Mammary epithelial cell (primary cell): Measurements from ENCODE around the gene OR9A4.

Experiments used
- CTCF ChIP-seq, 2 donors: IDR thresholded peaks in 1 of 2; conservative IDR thresholded peaks in 1 of 2; 2 replicates each; pipeline ENCODE4 v1.5.1; 2011 to 2012; ENCODE audit warnings: inconsistent platforms in 2 of 2, low read length in 2 of 2, mild to moderate bottlenecking in 2 of 2, control low read depth in 1 of 2, low read depth in 1 of 2; ENCODE audit not compliant: insufficient read depth in 1 of 2; ENCODE audit errors: extremely low read depth in 1 of 2
- EZH2 ChIP-seq: IDR thresholded peaks from 2 replicates; pipeline ENCODE4 v1.6.1; 2012; ENCODE audit warnings: low read length, inconsistent platforms, borderline replicate concordance

GRCh38 chr7:141949021-141949420 lies 32.8 kb downstream of the OR9A4 start:
- TF ChIP-seq CTCF (conservative IDR thresholded peaks at IDR 0.05 in 1 of 2, IDR thresholded peaks at IDR 0.05 in 1 of 2; ENCODE audit: extremely low read depth in 1 of 2, insufficient read depth in 1 of 2, low read depth in 1 of 2, low read length in 2 of 2) (no peak), EZH2 (no peak)
